NCI-H1105 treated with DMSO at 0.1 percent for 48 hours (cell line): ENCODE measurements around the gene LRRC74A.
A peak's percentile ranks its signal among the peaks of the same experiment; 100 is the strongest.

Experiments
- DNase-seq: peaks from one replicate; lab custom pipeline; 2025; lab: John Stamatoyannopoulos, UW

The LRRC74A gene

GRCh38 chr14:76810525-76810924 lies 15.7 kb upstream of the LRRC74A start:
- no peak for DNase-seq

GRCh38 chr14:76810953-76811400 lies 15.2 kb upstream of the LRRC74A start:
- peak; percentile 27 for DNase-seq

GRCh38 chr14:76811561-76811960 lies 14.6 kb upstream of the LRRC74A start:
- DNase-seq, result no peak

- DNase-seq, result peak; percentile 17
Measured at GRCh38 chr14:76812093-76812421, 14.2 kb upstream of the LRRC74A start.

GRCh38 chr14:76812422-76813383 lies 13.5 kb upstream of the LRRC74A start, which contains the start of gene ANGEL1:
Gene ANGEL1, minus strand, starts transcription at chr14:76812882. Its CDS starts 55 bp downstream, at chr14:76812827.
- peak; percentile 90 for DNase-seq

- no peak for DNase-seq
Measured at GRCh38 chr14:76814726-76815645, 11.2 kb upstream of the LRRC74A start.

- no peak for DNase-seq
Measured at GRCh38 chr14:76820700-76821099, 5.5 kb upstream of the LRRC74A start.

GRCh38 chr14:76827696-76828296 lies 1.6 kb downstream of the LRRC74A start:
- DNase-seq, result no peak

GRCh38 chr14:76828339-76829012 lies 2.3 kb downstream of the LRRC74A start:
- DNase-seq, result no peak

- no peak for DNase-seq
Measured at GRCh38 chr14:76829013-76829365, 2.8 kb downstream of the LRRC74A start.

- DNase-seq, result no peak
Measured at GRCh38 chr14:76829650-76830421, 3.6 kb downstream of the LRRC74A start.

GRCh38 chr14:76830556-76830955 lies 4.3 kb downstream of the LRRC74A start:
- no peak for DNase-seq

- no peak for DNase-seq
Measured at GRCh38 chr14:76832503-76832988, 6.3 kb downstream of the LRRC74A start.

GRCh38 chr14:76833011-76833410 lies 6.8 kb downstream of the LRRC74A start:
- no peak for DNase-seq

- DNase-seq, result no peak
Measured at GRCh38 chr14:76834241-76834661, 8.0 kb downstream of the LRRC74A start.

GRCh38 chr14:76836029-76836630 lies 9.9 kb downstream of the LRRC74A start:
- no peak for DNase-seq

- DNase-seq, result no peak
Measured at GRCh38 chr14:76837524-76837923, 11.3 kb downstream of the LRRC74A start.

GRCh38 chr14:76842414-76842813 lies 16.2 kb downstream of the LRRC74A start:
- DNase-seq, result no peak

GRCh38 chr14:76844223-76844622 lies 18.0 kb downstream of the LRRC74A start:
- no peak for DNase-seq

GRCh38 chr14:76846331-76847047 lies 20.3 kb downstream of the LRRC74A start:
- DNase-seq, result no peak
